Measurements from ENCODE around the gene ADGRG3. TPM values are rescaled to one million over a fixed set of nuclear protein-coding genes. Genes with fewer than 3 reads are reported as not detected.

The ADGRG3 gene
- total RNA-seq, 1 experiment from 2014 or later: not detected

- no peak for TF ChIP-seq MAX (IDR thresholded peaks at IDR 0.05)
- no peak for TF ChIP-seq ZNF274 (IDR thresholded peaks at IDR 0.05; ENCODE audit: low read depth, low read length)
These were observed 54.5 kb downstream of the ADGRG3 start (continued) for GRCh38 chr16:57722651-57723050.

GRCh38 chr16:57723170-57723569 lies 55.1 kb downstream of the ADGRG3 start:
- no peaks in the 10 kb centered on the region for H3K27me3 ChIP-seq (ENCODE audit: insufficient read depth, low read length)
- intact Hi-C loops (cut with micrococcal nuclease): loop anchor here (10.0 kb wide), 1 partner anchor 282 kb away; the partner anchor contains the start of genes USB1 and ZNF319
- POLR2A ChIA-PET: interaction anchor here (1.1 kb wide), 1 partner anchor 12 kb away, joined by 7 read pairs; the partner anchor contains the start of gene KATNB1
- CTCF ChIA-PET: interaction anchor here (0.8 to 1.3 kb wide), 6 partner anchors 9 to 147 kb away, joined by 3 to 6 read pairs (median 5); partner anchors contain the start of gene KATNB1
- no peak overlapping the region for H3K9ac ChIP-seq (ENCODE audit: low read length)
- no TSS peak for BruUV-seq (replicated peaks)
- no peaks in the 10 kb centered on the region for H3K9me2 ChIP-seq (ENCODE audit: insufficient read depth)
- H3K79me2 ChIP-seq (ENCODE audit: insufficient read depth, low read length): no peaks in the 10 kb centered on the region
- DNase-seq (ENCODE audit: low read depth, low spot score) (no peak), ATAC-seq (peak; percentile 35)
- no peaks in the 10 kb centered on the region for H3K4me1 ChIP-seq (ENCODE audit: control insufficient read depth in 1 of 2, insufficient read depth in 2 of 2, low read length in 2 of 2)
- H3K36me3 ChIP-seq (ENCODE audit: control insufficient read depth in 1 of 2, insufficient read depth in 2 of 2, low read length in 2 of 2): no peaks in the 10 kb centered on the region
- RAD21 ChIA-PET (ENCODE audit: low non-redundant PET in 1 of 2, low total read pairs in 2 of 2, uncharacterized antibody in 2 of 2, unreplicated experiment in 2 of 2): no interaction called here
- H3K9me3 ChIP-seq (ENCODE audit: control insufficient read depth in 1 of 2, insufficient read depth in 1 of 2, low read depth in 1 of 2, low read length in 2 of 2): no peaks in the 10 kb centered on the region
- TF ChIP-seq CTCF (IDR thresholded peaks at IDR 0.05 in 2 of 3, conservative IDR thresholded peaks at IDR 0.05 in 1 of 3; ENCODE audit: borderline replicate concordance in 1 of 3, insufficient read depth in 1 of 3, low read depth in 2 of 3, low read length in 2 of 3) (peak; percentile 29 to 37 (median 31); a peak in 3 of 6 replicates), ELF1 (IDR thresholded peaks at IDR 0.05; ENCODE audit: borderline replicate concordance, low read depth) (no peak), POLR2A (IDR thresholded peaks at IDR 0.05; ENCODE audit: borderline replicate concordance, extremely low read depth, insufficient read depth, insufficient read length) (no peak), EZH2 (IDR thresholded peaks at IDR 0.05) (no peak), MAX (IDR thresholded peaks at IDR 0.05) (no peak), SRF (IDR thresholded peaks at IDR 0.05; ENCODE audit: low read depth) (no peak), EZH2phosphoT487 (IDR thresholded peaks at IDR 0.05; ENCODE audit: borderline replicate concordance) (no peak), RAD21 (IDR thresholded peaks at IDR 0.05; ENCODE audit: low read depth) (peak; percentile 65)
- H3K4me2 ChIP-seq (ENCODE audit: low read length): no peak overlapping the region
- H4K20me1 ChIP-seq (ENCODE audit: insufficient read depth): no peaks in the 10 kb centered on the region
- H3K27ac ChIP-seq (ENCODE audit: low read depth, low read length): no peak overlapping the region
- no peak overlapping the region for H3K4me3 ChIP-seq (replicated peaks in 1 of 2; ENCODE audit: low read depth in 1 of 2, low read length in 2 of 2)
- H2AFZ ChIP-seq (ENCODE audit: low read depth, low read length, poor library complexity, severe bottlenecking): no peak overlapping the region

Measured in HCT116 (cell line).